Measurements from ENCODE around the gene DUOXA2. TPM values are rescaled to one million over a fixed set of nuclear protein-coding genes. Genes with fewer than 3 reads are reported as not detected.

Gene DUOXA2
- total RNA-seq, 1 donor from 2014 or later = not detected

GRCh38 chr15:45156744-45157455, 42.8 kb downstream of the DUOXA2 start:
- TF ChIP-seq CTCF (conservative IDR thresholded peaks at IDR 0.05) = no peak
- Mint-ChIP-seq H3K27ac (ENCODE audit: unreplicated experiment) (peak overlapping the region; percentile 79), H3K27me3 (ENCODE audit: low read depth) (peaks cover 6% of the 10 kb centered on the region), H3K9me3 (no peaks in the 10 kb centered on the region), H3K36me3 (ENCODE audit: low read depth) (peaks cover 3% of the 10 kb centered on the region), H3K4me1 (peaks cover 25% of the 10 kb centered on the region), H3K4me3 (no peak overlapping the region)
- no peak for DNase-seq (ENCODE audit: low read depth, low spot score)

GRCh38 chr15:45157974-45158373, 43.8 kb downstream of the DUOXA2 start:
- H3K4me3 Mint-ChIP-seq = peak overlapping the region; percentile 66

GRCh38 chr15:45161666-45162065, 47.5 kb downstream of the DUOXA2 start:
- H3K27ac Mint-ChIP-seq (ENCODE audit: unreplicated experiment) = no peak overlapping the region
- peak overlapping the region; percentile 70 for H3K4me3 Mint-ChIP-seq
- no peak for DNase-seq (ENCODE audit: low read depth, low spot score)
- H3K36me3 Mint-ChIP-seq (ENCODE audit: low read depth) = peaks cover 2% of the 10 kb centered on the region
- H3K4me1 Mint-ChIP-seq = peaks cover 39% of the 10 kb centered on the region
- H3K9me3 Mint-ChIP-seq = no peaks in the 10 kb centered on the region
- TF ChIP-seq CTCF (conservative IDR thresholded peaks at IDR 0.05) = no peak
- peaks cover 9% of the 10 kb centered on the region for H3K27me3 Mint-ChIP-seq (ENCODE audit: low read depth)

More at GRCh38 chr15:45157974-45158373, 43.8 kb downstream of the DUOXA2 start:
- H3K9me3 Mint-ChIP-seq = no peaks in the 10 kb centered on the region
- no peak overlapping the region for H3K27ac Mint-ChIP-seq (ENCODE audit: unreplicated experiment)
- no peak for TF ChIP-seq CTCF (conservative IDR thresholded peaks at IDR 0.05)
- DNase-seq (ENCODE audit: low read depth, low spot score) = no peak
- H3K4me1 Mint-ChIP-seq = peaks cover 29% of the 10 kb centered on the region
- H3K36me3 Mint-ChIP-seq (ENCODE audit: low read depth) = peaks cover 3% of the 10 kb centered on the region
- H3K27me3 Mint-ChIP-seq (ENCODE audit: low read depth) = peaks cover 9% of the 10 kb centered on the region

GRCh38 chr15:45162771-45163507, 48.8 kb downstream of the DUOXA2 start:
- Mint-ChIP-seq H3K36me3 (ENCODE audit: low read depth) (no peaks in the 10 kb centered on the region), H3K27ac (ENCODE audit: unreplicated experiment) (peak overlapping the region; percentile 71), H3K4me3 (peak overlapping the region; percentile 80), H3K27me3 (ENCODE audit: low read depth) (peaks cover 8% of the 10 kb centered on the region), H3K9me3 (no peaks in the 10 kb centered on the region), H3K4me1 (peaks cover 33% of the 10 kb centered on the region)
- TF ChIP-seq CTCF (conservative IDR thresholded peaks at IDR 0.05) = peak; percentile 87
- DNase-seq (ENCODE audit: low read depth, low spot score) = peak; percentile 78

- H3K27me3 Mint-ChIP-seq (ENCODE audit: low read depth) = peaks cover 8% of the 10 kb centered on the region
- peak overlapping the region; percentile 80 for H3K4me3 Mint-ChIP-seq
- no peak for DNase-seq (ENCODE audit: low read depth, low spot score)
- H3K27ac Mint-ChIP-seq (ENCODE audit: unreplicated experiment) = no peak overlapping the region
- no peaks in the 10 kb centered on the region for H3K9me3 Mint-ChIP-seq
- H3K4me1 Mint-ChIP-seq = peaks cover 30% of the 10 kb centered on the region
- H3K36me3 Mint-ChIP-seq (ENCODE audit: low read depth) = no peaks in the 10 kb centered on the region
- no peak for TF ChIP-seq CTCF (conservative IDR thresholded peaks at IDR 0.05)
These were observed 49.4 kb downstream of the DUOXA2 start for GRCh38 chr15:45163508-45163856.
